Skeletal muscle satellite cell (primary cell): Measurements from ENCODE around the gene RUNDC3A.

ENCODE experiments used
- H3K27me3 ChIP-seq: 2 replicates; pipeline ENCODE4 v1.7.0; 2013; ENCODE audit warnings: low read length; ENCODE audit not compliant: control insufficient read depth, insufficient read depth
- H3K36me3 ChIP-seq: 2 replicates; pipeline ENCODE4 v1.7.0; 2013; ENCODE audit warnings: mild to moderate bottlenecking, control low read depth, low read length; ENCODE audit not compliant: insufficient read depth
- H3K4me1 ChIP-seq: 2 replicates; pipeline ENCODE4 v1.7.0; 2013; ENCODE audit warnings: low read length; ENCODE audit not compliant: control insufficient read depth, insufficient read depth
- H3K4me2 ChIP-seq: 2 replicates; pipeline ENCODE4 v1.7.0; 2013; ENCODE audit warnings: mild to moderate bottlenecking, low read length
- H3K4me3 ChIP-seq: 2 replicates; pipeline ENCODE4 v1.7.0; 2013; ENCODE audit warnings: low read length
- H3K9ac ChIP-seq: 2 replicates; pipeline ENCODE4 v1.7.0; 2013; ENCODE audit warnings: mild to moderate bottlenecking, low read depth, low read length, moderate library complexity
- H3K9me3 ChIP-seq: replicated peaks from 2 replicates; pipeline ENCODE4 v1.7.0; 2013; ENCODE audit warnings: mild to moderate bottlenecking, control low read depth, low read length

RUNDC3A gene

GRCh38 chr17:44312396-44313104, 4.1 kb downstream of the RUNDC3A start:
- no peaks in the 10 kb centered on the region for H3K36me3 ChIP-seq
- peaks cover 7% of the 10 kb centered on the region for H3K4me1 ChIP-seq
- H3K4me3 ChIP-seq = no peak overlapping the region
- H3K9me3 ChIP-seq = peaks cover 3% of the 10 kb centered on the region
- no peak overlapping the region for H3K4me2 ChIP-seq
- H3K27me3 ChIP-seq = peaks cover 53% of the 10 kb centered on the region
- no peak overlapping the region for H3K9ac ChIP-seq

DNA sequence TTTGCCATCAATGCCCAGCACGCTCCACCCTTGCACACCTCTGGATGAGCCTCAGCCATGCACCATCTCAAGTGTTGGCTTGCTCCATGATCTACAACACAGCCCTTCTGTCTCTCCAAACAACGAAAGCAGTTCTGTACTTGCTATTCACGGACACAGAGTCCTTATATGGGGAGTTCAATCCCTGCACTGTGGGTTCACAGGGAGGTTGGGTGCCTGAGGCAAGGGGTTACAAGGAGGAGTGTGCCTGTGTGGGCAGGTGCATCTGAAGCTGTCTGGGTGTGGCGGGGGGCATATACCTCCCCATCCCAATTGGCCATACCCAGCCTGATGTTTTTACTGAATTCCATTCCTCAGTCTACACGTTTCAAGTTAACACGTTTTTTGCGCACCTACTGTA, 5.6 kb downstream of the RUNDC3A start:
- Histone ChIP-seq H3K36me3 (peaks cover 3% of the 10 kb centered on the region), H3K4me1 (no peaks in the 10 kb centered on the region), H3K9ac (no peak overlapping the region), H3K4me2 (no peak overlapping the region), H3K9me3 (peaks cover 3% of the 10 kb centered on the region), H3K4me3 (no peak overlapping the region), H3K27me3 (peaks cover 53% of the 10 kb centered on the region)

- H3K4me3 ChIP-seq = no peak overlapping the region
- H3K4me2 ChIP-seq = peak overlapping the region; percentile 77
- H3K9me3 ChIP-seq = peaks cover 3% of the 10 kb centered on the region
- no peaks in the 10 kb centered on the region for H3K4me1 ChIP-seq
- H3K36me3 ChIP-seq = peaks cover 4% of the 10 kb centered on the region
- H3K27me3 ChIP-seq = peaks cover 53% of the 10 kb centered on the region
- H3K9ac ChIP-seq = no peak overlapping the region
Observed at GRCh38 chr17:44314524-44314868, 6.1 kb downstream of the RUNDC3A start.

GRCh38 chr17:44314869-44315661, 6.7 kb downstream of the RUNDC3A start:
- no peak overlapping the region for H3K9ac ChIP-seq
- no peaks in the 10 kb centered on the region for H3K4me1 ChIP-seq
- H3K4me2 ChIP-seq = peak overlapping the region; percentile 77
- peaks cover 3% of the 10 kb centered on the region for H3K9me3 ChIP-seq
- peaks cover 10% of the 10 kb centered on the region for H3K36me3 ChIP-seq
- H3K27me3 ChIP-seq = peaks cover 51% of the 10 kb centered on the region
- peak overlapping the region; percentile 60 for H3K4me3 ChIP-seq

DNA sequence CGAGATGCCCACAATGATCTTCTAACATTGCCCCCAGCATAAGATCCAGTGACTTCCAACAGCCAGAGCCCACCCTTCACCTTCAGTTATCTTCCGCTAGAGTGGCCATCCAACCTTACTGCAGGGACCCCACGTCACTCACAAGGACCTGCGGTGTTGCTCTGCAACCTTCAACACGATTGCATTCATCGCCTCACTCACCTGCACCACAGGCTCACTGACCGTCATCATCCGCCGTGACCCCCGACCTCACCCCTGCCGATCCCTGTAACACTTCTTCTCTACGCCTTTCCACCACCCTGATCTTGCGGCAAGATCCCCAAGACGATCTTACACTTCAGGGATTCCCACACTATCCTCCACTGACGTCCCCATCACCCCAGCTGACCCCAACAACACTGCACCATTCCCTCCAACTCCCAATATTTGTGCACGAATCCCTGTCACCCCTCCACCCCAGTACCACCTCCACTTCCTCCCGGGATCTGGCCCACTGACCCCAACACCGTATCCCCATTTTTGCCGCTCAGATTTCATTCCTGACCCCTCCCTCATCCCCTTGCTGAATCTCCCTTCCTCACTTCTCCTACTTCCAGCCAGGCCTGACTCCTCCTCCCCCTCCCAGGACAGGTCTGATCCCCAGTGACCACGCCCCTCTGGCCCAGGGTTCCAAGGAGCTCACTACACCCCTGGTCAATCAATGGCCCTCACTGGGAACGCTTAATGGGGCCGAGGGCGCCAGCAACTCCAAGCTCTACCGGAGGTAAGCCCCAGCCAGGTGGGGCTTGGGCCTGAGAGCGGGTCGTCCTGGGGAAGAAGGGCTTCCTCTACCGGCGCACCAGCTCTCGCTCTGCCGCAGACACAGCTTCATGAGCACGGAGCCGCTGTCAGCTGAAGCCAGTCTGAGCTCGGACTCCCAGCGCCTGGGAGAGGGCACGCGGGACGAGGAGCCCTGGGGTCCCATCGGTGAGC, 7.6 kb downstream of the RUNDC3A start:
- Histone ChIP-seq H3K27me3 (peaks cover 44% of the 10 kb centered on the region), H3K4me2 (peak overlapping the region; percentile 77), H3K9ac (no peak overlapping the region), H3K36me3 (peaks cover 20% of the 10 kb centered on the region), H3K4me3 (no peak overlapping the region), H3K9me3 (peaks cover 3% of the 10 kb centered on the region), H3K4me1 (no peaks in the 10 kb centered on the region)

DNA sequence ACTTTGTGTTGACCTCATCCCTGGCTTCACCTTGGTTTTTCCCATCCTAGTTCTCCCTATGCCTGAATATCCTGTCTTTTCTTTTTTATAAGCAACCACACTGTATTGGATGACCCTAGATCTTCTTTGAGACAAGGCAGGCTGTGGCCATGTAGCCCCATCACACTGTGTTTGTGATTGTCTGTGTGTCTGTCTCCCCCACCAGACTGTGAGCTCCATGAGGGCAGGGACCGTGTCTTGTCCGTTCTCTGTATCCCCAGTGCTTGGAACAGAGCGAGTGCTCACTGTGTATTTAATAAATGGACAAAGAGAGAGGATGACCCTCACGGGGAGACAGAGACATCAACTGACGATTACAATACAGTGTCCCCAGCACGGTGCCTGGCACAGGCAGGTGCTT, 9.1 kb downstream of the RUNDC3A start:
- Histone ChIP-seq H3K36me3 (peaks cover 31% of the 10 kb centered on the region), H3K4me2 (no peak overlapping the region), H3K9ac (no peak overlapping the region), H3K9me3 (peaks cover 3% of the 10 kb centered on the region), H3K4me1 (no peaks in the 10 kb centered on the region), H3K27me3 (peaks cover 44% of the 10 kb centered on the region), H3K4me3 (no peak overlapping the region)

GRCh38 chr17:44318077-44318892, 9.9 kb downstream of the RUNDC3A start:
- Histone ChIP-seq H3K4me3 (no peak overlapping the region), H3K4me2 (no peak overlapping the region), H3K9ac (no peak overlapping the region), H3K27me3 (peaks cover 41% of the 10 kb centered on the region), H3K9me3 (peaks cover 3% of the 10 kb centered on the region), H3K36me3 (peaks cover 31% of the 10 kb centered on the region), H3K4me1 (no peaks in the 10 kb centered on the region)

DNA sequence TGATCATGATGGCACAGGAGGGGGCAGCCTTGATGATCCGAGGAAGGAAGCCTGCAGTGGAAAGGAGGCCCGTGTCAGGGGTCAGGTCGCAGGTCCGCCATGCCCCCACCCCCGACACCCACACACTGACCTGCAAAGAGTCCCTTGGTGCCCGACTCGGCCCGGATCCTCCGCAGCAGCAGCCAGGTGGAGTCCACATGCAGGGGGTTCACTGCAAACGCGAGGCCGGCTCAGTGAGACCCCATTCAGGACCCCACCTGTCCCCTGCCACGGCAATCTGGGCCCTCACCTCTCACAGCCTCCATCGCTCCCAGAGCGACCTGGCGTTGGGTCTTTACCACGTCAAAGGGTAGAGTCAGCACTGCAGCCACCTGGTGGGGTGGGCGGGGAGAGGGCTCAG, 11.7 kb downstream of the RUNDC3A start:
- Histone ChIP-seq H3K4me2 (no peak overlapping the region), H3K4me1 (peaks cover 7% of the 10 kb centered on the region), H3K4me3 (no peak overlapping the region), H3K9ac (no peak overlapping the region), H3K36me3 (peaks cover 31% of the 10 kb centered on the region), H3K27me3 (peaks cover 26% of the 10 kb centered on the region), H3K9me3 (peaks cover 3% of the 10 kb centered on the region)

DNA sequence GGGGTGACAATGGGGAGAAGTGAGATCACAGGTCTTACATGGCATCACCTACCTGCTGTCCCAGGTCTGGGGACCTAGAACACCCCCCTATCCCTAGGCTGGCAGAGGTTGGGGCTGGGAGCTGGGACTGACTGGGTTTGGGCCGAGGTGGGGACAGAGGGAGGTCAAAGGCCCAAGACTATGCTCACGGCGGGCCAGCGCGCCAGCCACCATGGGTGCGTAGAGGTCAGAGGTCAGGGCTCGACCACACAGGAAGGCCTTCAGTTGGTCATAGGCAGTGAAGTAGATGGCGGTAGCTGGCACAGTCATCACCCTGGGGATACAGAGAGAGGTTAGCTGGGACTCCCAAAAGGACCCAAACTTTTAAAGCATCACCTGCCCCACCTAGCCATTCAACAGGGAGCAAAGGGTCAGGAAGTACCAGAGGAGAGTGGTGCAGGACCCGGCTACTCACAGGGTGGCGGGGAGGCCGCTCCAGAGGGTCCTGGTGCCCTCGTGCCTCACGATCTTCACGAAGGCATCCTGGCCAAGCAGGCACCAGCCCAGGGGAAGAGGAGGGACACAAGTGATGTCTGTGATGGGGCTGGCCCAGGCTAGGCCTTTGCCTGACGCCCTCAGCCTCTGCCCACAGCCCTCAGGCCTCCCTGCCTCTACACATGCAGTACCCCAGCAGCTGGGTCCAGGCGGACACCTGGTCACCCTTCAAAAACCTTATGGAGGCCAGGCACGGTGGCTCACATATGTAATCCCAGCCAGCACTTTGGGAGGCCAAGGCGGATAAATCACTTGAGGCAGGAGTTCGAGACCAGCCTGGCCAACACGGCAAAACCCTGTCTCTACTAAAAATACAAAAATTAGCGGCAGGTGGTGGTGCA, 13.1 kb downstream of the RUNDC3A start:
- Histone ChIP-seq H3K9ac (no peak overlapping the region), H3K4me1 (peaks cover 7% of the 10 kb centered on the region), H3K9me3 (peaks cover 3% of the 10 kb centered on the region), H3K4me2 (no peak overlapping the region), H3K4me3 (no peak overlapping the region), H3K27me3 (peaks cover 15% of the 10 kb centered on the region), H3K36me3 (peaks cover 31% of the 10 kb centered on the region)

DNA sequence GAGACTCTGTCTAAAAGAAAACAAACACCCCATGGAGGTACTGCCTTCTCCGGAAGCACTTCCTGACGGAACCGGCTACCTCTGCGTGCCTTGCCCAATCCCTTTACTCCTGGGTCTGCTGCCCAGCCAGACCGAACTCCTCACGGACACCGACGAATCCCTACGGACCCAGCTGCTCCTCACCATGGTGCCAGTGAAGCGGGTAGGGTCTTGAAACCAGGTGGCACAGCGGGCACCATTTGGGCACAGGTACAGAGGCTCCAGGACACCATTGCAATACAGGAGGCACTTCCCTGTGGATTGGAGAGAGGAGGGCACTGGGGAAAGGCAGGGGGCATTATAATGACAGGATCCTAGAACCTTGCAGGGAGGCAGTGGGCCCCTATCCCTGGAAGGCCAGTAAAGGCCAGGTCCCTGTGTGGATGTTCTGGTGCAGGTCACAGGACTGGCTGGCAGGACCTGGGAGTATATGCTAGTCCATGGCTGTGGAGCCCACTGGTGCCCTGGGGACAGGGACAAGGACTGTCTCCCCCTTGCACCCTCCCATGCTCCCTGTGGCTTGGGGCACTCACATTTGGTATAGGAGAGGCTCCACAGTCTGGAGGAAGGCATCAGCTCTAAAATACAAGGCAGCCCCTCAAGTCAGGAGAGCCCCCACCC, 14.0 kb downstream of the RUNDC3A start:
- Histone ChIP-seq H3K4me3 (no peak overlapping the region), H3K9ac (no peak overlapping the region), H3K4me2 (no peak overlapping the region), H3K36me3 (peaks cover 31% of the 10 kb centered on the region), H3K9me3 (no peaks in the 10 kb centered on the region), H3K27me3 (peaks cover 6% of the 10 kb centered on the region), H3K4me1 (peaks cover 7% of the 10 kb centered on the region)
